HEK293T (cell line): ENCODE measurements around the gene SYT13.

Experiments
- CTCF ChIA-PET: fragments of 350-600 bp; formaldehyde crosslinking; extraction: SDS; loops from one replicate; lab custom pipeline; 2021; ENCODE audit warnings: antibody characterized with exemption, inconsistent platforms; lab: Yijun Ruan, JAX
- POLR2A ChIA-PET: fragments of 350-600 bp; formaldehyde crosslinking; extraction: SDS; loops from one replicate; lab custom pipeline; 2020; ENCODE audit warnings: antibody characterized with exemption, inconsistent platforms; lab: Yijun Ruan, JAX
- DNase-seq: peaks from one replicate; pipeline ENCODE4 v3.0.0; 2012; ENCODE audit warnings: mixed read lengths; ENCODE audit errors: extremely low spot score
- ARNT ChIP-seq: fragments of 450-650 bp; IDR thresholded peaks from 2 replicates; pipeline ENCODE4 v1.6.1; 2017; ENCODE audit warnings: mild to moderate bottlenecking
- BHLHE40 ChIP-seq: fragments of 450-650 bp; IDR thresholded peaks from 2 replicates; pipeline ENCODE4 v1.6.1; 2016; ENCODE audit warnings: mild to moderate bottlenecking, moderate library complexity, borderline replicate concordance
- CTBP1 ChIP-seq: fragments of 450-650 bp; IDR thresholded peaks from 2 replicates; pipeline ENCODE4 v1.6.1; 2016; ENCODE audit warnings: borderline replicate concordance
- ELF4 ChIP-seq: fragments of 450-650 bp; IDR thresholded peaks from 2 replicates; pipeline ENCODE4 v1.6.1; 2017; ENCODE audit warnings: antibody characterized with exemption
- FOXA1 ChIP-seq: fragments of 450-650 bp; IDR thresholded peaks from 2 replicates; pipeline ENCODE4 v1.6.1; 2016; ENCODE audit warnings: mild to moderate bottlenecking
- FOXK2 ChIP-seq: fragments of 450-650 bp; IDR thresholded peaks from 2 replicates; pipeline ENCODE4 v1.6.1; 2016; ENCODE audit warnings: mild to moderate bottlenecking
- FOXM1 ChIP-seq: fragments of 450-650 bp; IDR thresholded peaks from 2 replicates; pipeline ENCODE4 v1.6.1; 2017; ENCODE audit warnings: mild to moderate bottlenecking, borderline replicate concordance
- HDGF ChIP-seq: fragments of 450-650 bp; IDR thresholded peaks from 2 replicates; pipeline ENCODE4 v1.6.1; 2017; ENCODE audit warnings: antibody characterized with exemption, borderline replicate concordance
- L3MBTL2 ChIP-seq: fragments of 450-650 bp; conservative IDR thresholded peaks from 2 replicates; pipeline ENCODE4 v1.6.1; 2016; ENCODE audit warnings: mild to moderate bottlenecking
- LEF1 ChIP-seq: fragments of 450-650 bp; IDR thresholded peaks from 2 replicates; pipeline ENCODE4 v1.6.1; 2017; ENCODE audit warnings: mild to moderate bottlenecking, borderline replicate concordance
- NFRKB ChIP-seq: fragments of 450-650 bp; IDR thresholded peaks from 2 replicates; pipeline ENCODE4 v1.6.1; 2016; ENCODE audit warnings: mild to moderate bottlenecking, moderate library complexity
- PKNOX1 ChIP-seq: fragments of 450-650 bp; IDR thresholded peaks from 2 replicates; pipeline ENCODE4 v1.6.1; 2016
- SP1 ChIP-seq: fragments of 450-650 bp; IDR thresholded peaks from 2 replicates; pipeline ENCODE4 v1.6.1; 2017
- SUZ12 ChIP-seq: fragments of 450-650 bp; IDR thresholded peaks from 2 replicates; pipeline ENCODE4 v1.6.1; 2016; ENCODE audit warnings: mild to moderate bottlenecking
- TARDBP ChIP-seq: fragments of 450-650 bp; IDR thresholded peaks from 2 replicates; pipeline ENCODE4 v1.6.1; 2016
- ZNF384 ChIP-seq: fragments of 450-650 bp; IDR thresholded peaks from 2 replicates; pipeline ENCODE4 v1.6.1; 2016

The SYT13 gene

DNA sequence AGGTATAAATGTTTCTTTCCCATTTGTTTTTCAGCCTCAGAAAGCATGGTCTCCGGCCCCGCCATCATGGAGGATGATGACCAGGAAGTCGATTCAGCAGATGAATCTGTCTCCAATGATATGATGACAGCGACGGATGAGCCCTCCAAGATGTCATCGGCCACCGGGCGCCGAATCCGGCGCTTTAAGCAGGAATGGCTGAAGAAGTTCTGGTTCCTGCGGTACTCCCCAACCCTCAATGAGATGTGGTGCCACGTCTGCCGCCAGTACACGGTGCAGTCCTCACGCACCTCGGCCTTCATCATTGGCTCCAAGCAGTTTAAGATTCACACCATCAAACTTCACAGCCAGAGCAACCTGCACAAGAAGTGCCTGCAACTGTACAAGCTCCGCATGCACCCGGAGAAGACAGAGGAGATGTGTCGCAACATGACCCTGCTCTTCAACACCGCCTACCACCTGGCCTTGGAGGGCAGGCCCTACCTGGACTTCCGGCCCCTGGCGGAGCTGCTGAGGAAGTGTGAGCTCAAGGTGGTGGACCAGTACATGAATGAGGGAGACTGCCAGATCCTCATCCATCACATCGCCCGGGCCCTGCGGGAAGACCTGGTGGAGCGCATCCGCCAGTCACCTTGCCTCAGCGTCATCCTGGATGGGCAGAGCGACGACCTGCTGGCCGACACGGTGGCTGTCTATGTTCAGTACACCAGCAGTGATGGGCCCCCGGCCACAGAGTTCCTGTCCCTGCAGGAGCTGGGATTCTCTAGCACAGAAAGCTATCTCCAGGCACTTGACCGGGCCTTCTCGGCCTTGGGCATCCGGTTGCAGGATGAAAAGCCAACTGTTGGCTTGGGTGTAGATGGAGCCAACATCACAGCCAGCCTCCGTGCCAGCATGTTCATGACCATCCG is 59.9 kb downstream of the SYT13 start:
- no peak for DNase-seq
- TF ChIP-seq ELF4 (no peak), NFRKB (no peak), L3MBTL2 (no peak), HDGF (no peak), PKNOX1 (no peak), CTBP1 (no peak), FOXK2 (no peak), TARDBP (no peak), BHLHE40 (no peak), FOXM1 (no peak), ZNF384 (no peak), ARNT (no peak), FOXA1 (no peak), SP1 (no peak), LEF1 (no peak), SUZ12 (no peak)
- POLR2A ChIA-PET, result no interaction called here
- CTCF ChIA-PET, result no interaction called here

DNA sequence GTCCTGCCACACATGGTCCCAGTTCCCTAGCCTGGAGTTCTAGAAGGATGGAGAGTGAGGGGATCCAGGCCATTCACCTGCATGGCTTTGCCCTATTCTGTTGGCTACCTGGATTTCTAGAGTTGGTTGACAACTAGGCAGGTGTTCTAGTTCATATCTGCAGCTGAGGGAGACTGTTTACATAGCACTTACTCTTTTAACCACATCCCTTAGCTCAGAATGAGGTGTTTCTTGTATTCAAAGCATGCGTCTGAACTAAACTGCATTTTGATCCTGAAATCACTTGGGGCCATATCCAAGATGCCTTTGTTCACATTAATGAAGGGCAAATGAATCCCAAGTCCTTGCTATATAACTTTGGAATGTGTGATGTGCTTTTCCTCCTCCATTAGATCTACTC is 60.9 kb downstream of the SYT13 start:
- ChIA-PET CTCF (no interaction called here), POLR2A (no interaction called here)
- TF ChIP-seq FOXA1 (no peak), FOXK2 (no peak), FOXM1 (no peak), ELF4 (no peak), NFRKB (no peak), LEF1 (no peak), SUZ12 (no peak), ARNT (no peak), SP1 (no peak), TARDBP (no peak), ZNF384 (no peak), PKNOX1 (no peak), BHLHE40 (no peak), HDGF (no peak), L3MBTL2 (no peak)
- no peak for DNase-seq

DNA sequence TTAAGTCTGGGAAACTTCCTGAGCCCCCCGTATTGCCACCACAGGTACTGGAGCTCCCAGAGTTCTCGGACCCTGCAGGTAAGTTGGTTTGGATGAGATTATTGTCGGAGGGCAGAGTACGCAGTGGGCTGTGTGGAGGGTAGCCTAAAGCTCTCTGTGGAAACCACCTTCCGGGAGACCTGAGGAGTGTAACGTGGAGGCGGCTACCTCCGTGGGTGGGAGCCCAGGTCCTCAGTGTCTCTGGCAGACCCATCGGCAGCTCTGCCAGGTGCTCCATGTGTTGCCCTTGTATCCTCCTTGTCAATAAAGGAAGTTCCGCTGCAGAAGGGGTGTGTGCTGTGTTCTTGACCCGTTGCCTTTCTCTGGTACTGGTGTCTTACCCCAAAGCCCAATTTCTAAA is 61.4 kb downstream of the SYT13 start:
- no peak for DNase-seq
- TF ChIP-seq L3MBTL2, result no peak
- TF ChIP-seq TARDBP, result no peak
- TF ChIP-seq CTBP1, result no peak
- TF ChIP-seq SUZ12, result no peak
- no peak for TF ChIP-seq HDGF
- no peak for TF ChIP-seq FOXM1
- TF ChIP-seq SP1, result no peak
- TF ChIP-seq BHLHE40, result no peak
- TF ChIP-seq ELF4, result no peak
- TF ChIP-seq LEF1, result no peak
- no peak for TF ChIP-seq ZNF384
- POLR2A ChIA-PET, result no interaction called here
- CTCF ChIA-PET, result no interaction called here

DNA sequence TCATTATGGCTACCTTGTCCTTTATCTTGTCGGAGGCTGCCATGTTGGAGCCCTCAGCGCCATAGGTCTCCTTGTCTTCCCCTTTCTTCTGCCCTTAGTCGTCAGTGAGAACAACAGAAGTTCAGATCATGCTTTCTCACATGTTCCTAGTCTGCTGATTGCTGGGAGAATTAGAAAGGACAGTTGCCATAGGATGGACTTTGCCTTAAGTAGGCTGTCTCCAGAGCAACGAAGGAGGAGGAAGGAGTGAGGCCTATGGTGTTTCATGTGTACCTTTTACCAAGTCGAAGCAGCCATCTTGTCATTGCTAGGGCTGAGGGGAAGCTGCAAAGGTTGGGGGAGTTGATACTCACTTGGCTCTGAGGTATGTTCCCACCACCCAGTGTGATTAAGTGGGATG is 62.6 kb downstream of the SYT13 start:
- ChIA-PET POLR2A (no interaction called here), CTCF (no interaction called here)
- no peak for TF ChIP-seq TARDBP
- TF ChIP-seq ELF4, result no peak
- no peak for TF ChIP-seq PKNOX1
- no peak for TF ChIP-seq CTBP1
- TF ChIP-seq LEF1, result no peak
- TF ChIP-seq ZNF384, result no peak
- TF ChIP-seq FOXK2, result no peak
- DNase-seq, result no peak

- POLR2A ChIA-PET, result no interaction called here
- CTCF ChIA-PET, result no interaction called here
These were observed 66.7 kb downstream of the SYT13 start for GRCh38 chr11:45219411-45219810.

DNA sequence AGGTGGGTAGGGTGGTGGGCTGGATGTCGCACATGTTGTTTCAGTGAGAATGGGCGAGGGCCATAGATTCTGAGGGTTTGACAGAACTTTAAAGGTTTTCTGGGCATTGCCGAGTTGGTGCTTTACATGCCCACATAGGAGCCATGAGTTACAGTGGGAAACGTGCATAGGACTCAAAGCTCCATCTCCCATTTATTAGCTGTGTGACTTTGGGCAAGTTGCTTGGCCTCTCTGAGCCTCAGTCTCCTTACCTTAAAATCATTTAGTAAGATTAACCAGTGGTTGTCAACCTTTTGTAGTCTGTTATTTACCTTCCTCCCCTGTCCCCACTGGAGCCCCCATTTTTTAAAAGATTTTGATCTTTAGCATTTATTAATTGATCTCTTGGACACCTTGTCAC is 67.4 kb downstream of the SYT13 start:
- ChIA-PET POLR2A (no interaction called here), CTCF (no interaction called here)
- no peak for DNase-seq
- TF ChIP-seq NFRKB, result no peak
- TF ChIP-seq ARNT, result no peak
- no peak for TF ChIP-seq SUZ12
- no peak for TF ChIP-seq BHLHE40
- no peak for TF ChIP-seq FOXM1
- TF ChIP-seq TARDBP, result no peak
- TF ChIP-seq HDGF, result no peak
- TF ChIP-seq ELF4, result no peak
- no peak for TF ChIP-seq SP1
- no peak for TF ChIP-seq LEF1
- no peak for TF ChIP-seq PKNOX1
- no peak for TF ChIP-seq FOXA1
- TF ChIP-seq L3MBTL2, result no peak
- TF ChIP-seq ZNF384, result no peak
- TF ChIP-seq CTBP1, result no peak
- TF ChIP-seq FOXK2, result no peak

More at GRCh38 chr11:45219411-45219810, 66.7 kb downstream of the SYT13 start:
- DNase-seq, result no peak
- TF ChIP-seq ELF4, result no peak
- no peak for TF ChIP-seq ARNT
- no peak for TF ChIP-seq NFRKB
